SK-N-MC (cell line): ENCODE data around the gene SLC26A2.

Experiments
- DNase-seq: peaks from one replicate; pipeline ENCODE4 v3.0.0-alpha.2; 2011; ENCODE audit warnings: low read depth, low spot score
- H3K27ac ChIP-seq: fragments of 200-600 bp; sonication (generic); 2 replicates; pipeline ENCODE4 v1.5.1; 2016; ENCODE audit warnings: mixed run types
- H3K36me3 ChIP-seq: fragments of 200-600 bp; sonication (generic); 2 replicates; pipeline ENCODE4 v1.6.1; 2017; ENCODE audit warnings: antibody characterized with exemption, low read length, mixed read lengths; ENCODE audit not compliant: insufficient read depth
- H3K4me3 ChIP-seq: fragments of 200-600 bp; sonication (generic); 2 replicates; pipeline ENCODE4 v1.5.1; 2016
- H3K9ac ChIP-seq: fragments of 200-600 bp; sonication (generic); 2 replicates; pipeline ENCODE4 v1.8.0; 2017; ENCODE audit warnings: mixed run types, mixed read lengths; ENCODE audit not compliant: insufficient read length
- H3K9me3 ChIP-seq: fragments of 200-600 bp; sonication (generic); 2 replicates; pipeline ENCODE4 v1.6.1; 2017; ENCODE audit warnings: low read depth, mild to moderate bottlenecking, antibody characterized with exemption, low read length, moderate library complexity, mixed read lengths
- EZH2 ChIP-seq: fragments of 200-600 bp; sonication (generic); IDR thresholded peaks from one replicate; pipeline ENCODE4 v1.6.1; 2017; ENCODE audit warnings: antibody characterized with exemption
- FOXP2 ChIP-seq: optimal IDR thresholded peaks from 2 replicates; pipeline ENCODE3; 2011; ENCODE audit warnings: mild to moderate bottlenecking, moderate library complexity; ENCODE audit not compliant: insufficient read depth; ENCODE audit errors: extremely low read length, control extremely low read depth
- POLR2AphosphoS5 ChIP-seq: IDR thresholded peaks from 2 replicates; pipeline ENCODE4 v1.6.1; 2012; ENCODE audit warnings: mild to moderate bottlenecking, low read depth, low read length, borderline replicate concordance

The SLC26A2 gene

DNA sequence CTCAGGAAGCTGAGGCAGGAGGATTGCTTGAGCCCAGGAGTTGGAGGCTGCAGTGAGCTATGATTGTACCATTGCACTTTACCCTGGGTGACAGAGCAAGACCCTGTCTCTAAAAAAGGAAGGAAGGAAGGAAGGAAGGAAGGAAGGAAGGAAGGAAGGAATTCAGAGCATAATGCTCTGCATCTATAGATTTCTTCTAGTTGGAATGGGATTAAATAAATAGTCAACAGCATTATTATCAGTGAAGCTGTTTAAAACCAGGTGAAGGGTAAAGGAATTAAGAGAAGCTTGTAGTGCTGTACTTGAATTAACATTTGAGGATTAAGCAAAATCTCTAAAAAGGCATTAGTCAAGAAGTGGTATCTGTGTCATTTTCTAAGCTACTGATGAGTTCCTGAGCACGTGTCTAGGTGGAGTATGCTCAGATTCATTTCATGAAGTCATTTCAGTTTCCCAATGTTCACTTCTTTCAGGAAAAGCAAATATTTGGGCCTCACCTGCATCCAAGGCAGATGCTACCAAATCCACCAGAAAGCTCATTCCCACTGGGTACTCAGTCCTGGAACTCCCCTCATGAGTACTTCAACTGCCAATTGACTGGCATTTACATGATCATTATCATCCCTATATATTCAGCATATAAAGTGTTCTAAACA is 24.4 kb upstream of the SLC26A2 start:
- no peak overlapping the region for H3K4me3 ChIP-seq
- peak; percentile 25; the same call in 1 of the 2 replicates for TF ChIP-seq POLR2AphosphoS5
- TF ChIP-seq EZH2: no peak
- no peaks in the 10 kb centered on the region for H3K9me3 ChIP-seq
- H3K36me3 ChIP-seq: no peaks in the 10 kb centered on the region
- H3K9ac ChIP-seq: no peak overlapping the region
- peak overlapping the region; percentile 79 for H3K27ac ChIP-seq
- peak; percentile 44 for DNase-seq

DNA sequence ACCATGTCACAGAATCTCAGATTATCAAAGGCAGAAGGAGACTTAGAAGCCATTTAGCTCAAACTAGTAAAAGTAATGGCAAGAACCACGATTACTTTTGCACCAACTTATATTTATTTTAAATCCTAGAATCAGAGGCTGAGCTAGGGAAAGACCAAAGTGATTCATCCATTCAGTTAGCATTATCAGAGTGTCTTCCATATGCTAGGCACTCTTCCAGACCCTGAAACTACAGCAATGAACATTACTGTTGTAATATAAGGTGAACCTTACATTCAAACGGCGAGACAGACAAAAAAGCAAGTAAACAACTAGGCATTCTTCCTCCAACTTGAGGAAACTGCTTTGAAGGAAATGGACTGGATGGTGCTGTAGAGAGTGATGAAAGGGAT is 23.9 kb upstream of the SLC26A2 start:
- Histone ChIP-seq H3K4me3 (no peak overlapping the region), H3K9me3 (no peaks in the 10 kb centered on the region), H3K9ac (no peak overlapping the region), H3K27ac (peak overlapping the region; percentile 79), H3K36me3 (no peaks in the 10 kb centered on the region)
- no peak for DNase-seq
- TF ChIP-seq POLR2AphosphoS5 (no peak), FOXP2 (no peak), EZH2 (no peak)

DNA sequence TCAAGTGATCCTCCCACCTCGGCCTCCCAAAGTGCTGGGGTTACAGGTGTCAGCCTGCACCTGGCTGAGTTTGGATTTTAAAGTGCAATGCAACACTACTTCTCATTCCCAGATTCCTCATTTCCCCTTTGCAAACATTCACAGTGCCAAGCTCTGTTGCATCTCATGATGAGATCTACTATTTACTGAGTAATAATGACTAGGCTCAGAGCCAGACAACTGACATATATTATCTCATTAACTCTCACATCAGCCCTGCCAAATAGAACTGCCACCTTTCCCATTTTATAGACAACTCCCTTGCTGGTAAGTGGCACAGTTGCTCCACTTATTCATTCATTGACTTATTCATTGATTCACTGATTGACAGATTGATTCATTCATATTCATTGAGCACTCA is 22.9 kb upstream of the SLC26A2 start:
- Histone ChIP-seq H3K4me3 (no peak overlapping the region), H3K9me3 (no peaks in the 10 kb centered on the region), H3K27ac (no peak overlapping the region), H3K9ac (no peak overlapping the region), H3K36me3 (no peaks in the 10 kb centered on the region)
- TF ChIP-seq EZH2: no peak
- no peak for TF ChIP-seq POLR2AphosphoS5
- no peak for TF ChIP-seq FOXP2
- DNase-seq: no peak

DNA sequence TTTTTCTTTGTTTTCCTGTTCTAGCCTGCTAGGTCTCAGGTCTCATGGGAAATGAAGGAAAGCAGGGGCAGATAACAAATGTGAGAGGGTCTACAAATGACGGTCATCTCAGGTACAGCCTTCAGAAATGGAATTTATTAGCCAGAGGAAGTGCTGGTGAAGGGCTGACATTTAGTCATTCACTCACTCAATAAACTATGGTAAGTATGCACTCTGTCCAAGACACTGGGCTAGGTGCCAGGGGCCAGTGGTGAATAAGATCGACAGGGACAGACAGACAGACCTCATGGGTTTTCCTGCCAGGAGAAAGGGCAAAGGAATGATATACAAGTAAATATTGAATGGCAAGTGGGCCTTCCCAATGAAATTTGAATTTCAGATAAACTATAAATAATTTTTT is 22.3 kb upstream of the SLC26A2 start:
- H3K36me3 ChIP-seq: no peaks in the 10 kb centered on the region
- TF ChIP-seq FOXP2: no peak
- no peak overlapping the region for H3K9ac ChIP-seq
- no peak overlapping the region for H3K4me3 ChIP-seq
- no peak overlapping the region for H3K27ac ChIP-seq
- no peaks in the 10 kb centered on the region for H3K9me3 ChIP-seq
- DNase-seq: no peak

- TF ChIP-seq FOXP2 (no peak), POLR2AphosphoS5 (no peak), EZH2 (no peak)
- H3K27ac ChIP-seq: 0 out of 2 replicates have a peak overlapping the region, but pooled peaks have one; percentile 36
- H3K36me3 ChIP-seq: no peaks in the 10 kb centered on the region
- DNase-seq: no peak
- no peak overlapping the region for H3K4me3 ChIP-seq
- no peaks in the 10 kb centered on the region for H3K9me3 ChIP-seq
- no peak overlapping the region for H3K9ac ChIP-seq
These were observed 21.7 kb upstream of the SLC26A2 start for GRCh38 chr5:149938791-149939358.

GRCh38 chr5:149939546-149939945 is 21.0 kb upstream of the SLC26A2 start:
- TF ChIP-seq FOXP2 (no peak), POLR2AphosphoS5 (no peak), EZH2 (no peak)
- no peaks in the 10 kb centered on the region for H3K36me3 ChIP-seq
- H3K9ac ChIP-seq: no peak overlapping the region
- no peak overlapping the region for H3K4me3 ChIP-seq
- DNase-seq: no peak
- H3K27ac ChIP-seq: no peak overlapping the region
- no peaks in the 10 kb centered on the region for H3K9me3 ChIP-seq

DNA sequence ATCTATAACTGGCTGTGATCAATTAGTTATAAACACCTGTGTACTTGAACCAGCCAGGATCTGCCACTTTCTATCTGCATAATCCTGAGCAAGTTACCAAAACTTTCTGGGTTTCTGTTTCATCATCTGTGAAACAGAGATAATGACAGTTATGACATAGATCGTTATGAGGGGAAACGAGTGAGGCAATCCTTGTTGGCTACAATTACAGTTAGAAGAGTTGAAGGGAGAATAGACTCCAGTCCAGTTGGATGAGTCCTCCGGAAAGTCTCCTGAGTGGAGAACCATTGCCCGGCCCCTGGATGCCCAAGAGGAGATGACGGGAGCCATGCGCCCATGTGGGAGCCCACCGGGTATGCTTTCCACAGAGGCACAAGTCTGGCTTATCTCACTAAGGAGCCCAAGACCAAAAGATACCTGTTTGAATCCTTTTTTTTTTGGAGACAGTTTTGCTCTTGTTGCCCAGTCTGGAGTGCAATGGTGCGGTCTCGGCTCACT is 20.4 kb upstream of the SLC26A2 start:
- no peaks in the 10 kb centered on the region for H3K36me3 ChIP-seq
- H3K9me3 ChIP-seq: no peaks in the 10 kb centered on the region
- no peak overlapping the region for H3K9ac ChIP-seq
- TF ChIP-seq FOXP2 (no peak), POLR2AphosphoS5 (no peak)
- H3K4me3 ChIP-seq: no peak overlapping the region
- H3K27ac ChIP-seq: no peak overlapping the region
- no peak for DNase-seq

GRCh38 chr5:149940941-149941644 is 19.5 kb upstream of the SLC26A2 start:
- H3K27ac ChIP-seq: no peak overlapping the region
- H3K9me3 ChIP-seq: no peaks in the 10 kb centered on the region
- no peak overlapping the region for H3K4me3 ChIP-seq
- H3K9ac ChIP-seq: no peak overlapping the region
- no peak for TF ChIP-seq POLR2AphosphoS5
- TF ChIP-seq EZH2: no peak
- TF ChIP-seq FOXP2: no peak
- H3K36me3 ChIP-seq: no peaks in the 10 kb centered on the region
- DNase-seq: no peak
